Mucosa of descending colon (tissue), 3 donors: ENCODE measurements around the gene BACH1. TPM values are rescaled to one million over a fixed set of nuclear protein-coding genes. Genes with fewer than 3 reads are reported as not detected.

Experiments
- ATAC-seq: fragments of 200-7000 bp; cut with Tn5 transposase; one replicate; pipeline ENCODE4 v1.9.1; 2020; ENCODE audit warnings: mild to moderate bottlenecking, moderate library complexity
- DNase-seq, 3 donors: peaks; one replicate each; pipeline ENCODE4 v3.0.0-alpha.2; 2020
- H3K36me3 ChIP-seq: fragments of 200-600 bp; one replicate; pipeline ENCODE4 v1.8.0; 2021; ENCODE audit warnings: low read depth, mild to moderate bottlenecking
- H3K4me1 ChIP-seq: fragments of 200-600 bp; one replicate; pipeline ENCODE4 v1.8.0; 2021; ENCODE audit warnings: low read depth, mild to moderate bottlenecking
- H3K4me3 ChIP-seq: fragments of 200-600 bp; one replicate; pipeline ENCODE4 v1.8.0; 2021; ENCODE audit warnings: mild to moderate bottlenecking
- H3K9me3 ChIP-seq: fragments of 200-600 bp; one replicate; pipeline ENCODE4 v1.8.0; 2021; ENCODE audit warnings: mild to moderate bottlenecking
- intact Hi-C, 2 donors: fragments of 100-400 bp; cut with DNase I in 1 of 2; cut with micrococcal nuclease in 1 of 2; formaldehyde crosslinking; loops; one replicate each; pipeline versions ENCODE4 v1.11.0 to v1.11.1; 2022; cut with DNase I, micrococcal nuclease
- total RNA-seq, 3 donors: library from RNA; stranded (reverse); fragmentation: NEBNext Ultra II Directional in 2 of 3; extraction: Animal tissue kit (Norgen Biotek cat#: 25700) in 2 of 3; gene quantifications; one replicate each; pipeline versions ENCODE4 v1.2.1 to v1.2.4, GENCODE V29; 2021 to 2023
- TF ChIP-seq, protein P1 (sequence below): fragments of 200-600 bp; IDR thresholded peaks from one replicate; pipeline ENCODE4 v1.8.0; 2022; ENCODE audit warnings: antibody characterized with exemption, mild to moderate bottlenecking
- donor health status: DM: no; HTN: no; CAD: no; lungs with moderate emphysema.
- donor health status: DM: no; HTN: no; CAD: no.
- donor health status: DM: no; HTN: yes; CAD: no.

The BACH1 gene
- total RNA-seq, 3 donors from 2014 or later = 54.0 to 107 (median 57.2) TPM

DNA sequence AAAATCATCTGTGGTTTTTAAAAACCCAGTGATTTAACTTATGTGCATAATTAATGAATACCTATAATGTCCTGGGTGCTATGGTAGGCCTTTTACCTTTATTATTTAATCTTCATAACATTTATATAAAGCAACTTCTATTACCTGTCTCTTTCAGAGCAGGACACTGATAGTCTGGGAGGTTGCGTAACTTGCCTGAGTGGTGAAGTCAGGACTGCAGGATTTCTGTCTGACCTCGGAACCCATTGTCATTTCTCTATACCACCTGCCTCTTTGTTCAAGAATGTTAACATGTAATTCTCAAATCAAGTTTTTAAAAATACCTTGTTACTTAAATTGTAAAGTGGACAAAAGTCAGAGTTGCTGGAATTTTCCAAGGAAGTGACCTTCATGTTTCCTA is 41.0 kb upstream of the BACH1 start:
- H3K36me3 ChIP-seq = no peaks in the 10 kb centered on the region
- peaks cover 9% of the 10 kb centered on the region for H3K9me3 ChIP-seq
- H3K4me3 ChIP-seq = no peak overlapping the region
- TF ChIP-seq, protein P1, sequence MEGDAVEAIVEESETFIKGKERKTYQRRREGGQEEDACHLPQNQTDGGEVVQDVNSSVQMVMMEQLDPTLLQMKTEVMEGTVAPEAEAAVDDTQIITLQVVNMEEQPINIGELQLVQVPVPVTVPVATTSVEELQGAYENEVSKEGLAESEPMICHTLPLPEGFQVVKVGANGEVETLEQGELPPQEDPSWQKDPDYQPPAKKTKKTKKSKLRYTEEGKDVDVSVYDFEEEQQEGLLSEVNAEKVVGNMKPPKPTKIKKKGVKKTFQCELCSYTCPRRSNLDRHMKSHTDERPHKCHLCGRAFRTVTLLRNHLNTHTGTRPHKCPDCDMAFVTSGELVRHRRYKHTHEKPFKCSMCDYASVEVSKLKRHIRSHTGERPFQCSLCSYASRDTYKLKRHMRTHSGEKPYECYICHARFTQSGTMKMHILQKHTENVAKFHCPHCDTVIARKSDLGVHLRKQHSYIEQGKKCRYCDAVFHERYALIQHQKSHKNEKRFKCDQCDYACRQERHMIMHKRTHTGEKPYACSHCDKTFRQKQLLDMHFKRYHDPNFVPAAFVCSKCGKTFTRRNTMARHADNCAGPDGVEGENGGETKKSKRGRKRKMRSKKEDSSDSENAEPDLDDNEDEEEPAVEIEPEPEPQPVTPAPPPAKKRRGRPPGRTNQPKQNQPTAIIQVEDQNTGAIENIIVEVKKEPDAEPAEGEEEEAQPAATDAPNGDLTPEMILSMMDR = no peak
- intact Hi-C loops = no loop called here
- ATAC-seq = no peak
- DNase-seq = no peak
- no peaks in the 10 kb centered on the region for H3K4me1 ChIP-seq

DNA sequence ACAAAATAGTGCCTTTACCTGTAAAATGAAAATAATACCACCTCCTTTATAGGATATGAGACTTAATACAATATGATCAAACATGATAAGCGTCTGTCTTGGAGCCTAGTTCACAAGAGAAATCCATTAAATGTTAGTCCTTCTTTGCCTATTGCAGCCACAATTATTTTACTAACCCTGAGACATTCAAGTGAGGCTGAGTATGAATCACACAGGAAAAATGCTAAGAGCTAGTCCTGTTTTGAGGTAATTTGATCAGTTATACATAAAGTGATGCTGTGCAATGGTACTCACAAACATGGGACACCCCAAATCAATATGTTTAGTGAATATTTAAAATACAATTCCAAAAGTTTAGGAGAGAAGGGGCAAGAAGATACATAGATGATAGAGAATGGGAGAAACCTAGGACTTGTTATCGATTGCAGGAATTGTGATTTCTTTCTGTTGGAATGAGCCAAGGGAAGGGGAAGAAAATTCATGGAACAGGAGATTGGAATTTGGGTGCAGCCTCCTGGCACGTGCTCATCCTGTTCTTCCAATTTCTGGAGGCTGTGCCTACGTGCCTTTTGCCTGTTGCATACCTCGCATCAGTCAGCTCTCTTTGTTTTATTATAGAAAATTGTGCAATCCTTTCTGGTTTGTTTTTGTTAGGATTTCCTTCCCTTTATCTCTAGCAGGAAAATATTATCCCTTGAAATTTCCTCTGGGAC is 39.9 kb upstream of the BACH1 start:
- no peak for ATAC-seq
- no peaks in the 10 kb centered on the region for H3K4me1 ChIP-seq
- TF ChIP-seq, protein P1 = no peak
- no peak overlapping the region for H3K4me3 ChIP-seq
- no peak for DNase-seq
- peaks cover 4% of the 10 kb centered on the region for H3K9me3 ChIP-seq
- intact Hi-C loops = no loop called here
- H3K36me3 ChIP-seq = no peaks in the 10 kb centered on the region

DNA sequence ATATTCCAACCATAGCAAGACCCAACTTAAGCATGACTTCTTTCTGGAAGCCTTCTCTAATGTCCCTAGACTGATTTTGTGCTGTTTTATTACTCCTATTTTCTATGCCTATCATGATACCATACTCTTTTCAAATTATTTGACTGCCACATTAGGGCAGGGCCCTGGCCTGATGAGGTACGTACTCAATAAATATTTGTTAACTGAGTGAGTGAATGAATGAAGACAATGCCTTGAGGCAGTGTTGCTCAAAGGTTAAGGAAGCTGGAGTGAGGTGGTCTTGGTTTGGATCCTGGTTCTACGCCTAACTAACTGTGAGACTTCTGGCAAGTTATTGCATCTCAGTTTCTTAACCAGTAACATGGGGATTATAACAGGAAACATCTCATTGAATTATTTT is 38.3 kb upstream of the BACH1 start:
- no peaks in the 10 kb centered on the region for H3K36me3 ChIP-seq
- H3K4me3 ChIP-seq = no peak overlapping the region
- DNase-seq (no peak), ATAC-seq (no peak)
- no peaks in the 10 kb centered on the region for H3K9me3 ChIP-seq
- intact Hi-C loops = no loop called here
- TF ChIP-seq, protein P1 = no peak
- H3K4me1 ChIP-seq = no peaks in the 10 kb centered on the region

DNA sequence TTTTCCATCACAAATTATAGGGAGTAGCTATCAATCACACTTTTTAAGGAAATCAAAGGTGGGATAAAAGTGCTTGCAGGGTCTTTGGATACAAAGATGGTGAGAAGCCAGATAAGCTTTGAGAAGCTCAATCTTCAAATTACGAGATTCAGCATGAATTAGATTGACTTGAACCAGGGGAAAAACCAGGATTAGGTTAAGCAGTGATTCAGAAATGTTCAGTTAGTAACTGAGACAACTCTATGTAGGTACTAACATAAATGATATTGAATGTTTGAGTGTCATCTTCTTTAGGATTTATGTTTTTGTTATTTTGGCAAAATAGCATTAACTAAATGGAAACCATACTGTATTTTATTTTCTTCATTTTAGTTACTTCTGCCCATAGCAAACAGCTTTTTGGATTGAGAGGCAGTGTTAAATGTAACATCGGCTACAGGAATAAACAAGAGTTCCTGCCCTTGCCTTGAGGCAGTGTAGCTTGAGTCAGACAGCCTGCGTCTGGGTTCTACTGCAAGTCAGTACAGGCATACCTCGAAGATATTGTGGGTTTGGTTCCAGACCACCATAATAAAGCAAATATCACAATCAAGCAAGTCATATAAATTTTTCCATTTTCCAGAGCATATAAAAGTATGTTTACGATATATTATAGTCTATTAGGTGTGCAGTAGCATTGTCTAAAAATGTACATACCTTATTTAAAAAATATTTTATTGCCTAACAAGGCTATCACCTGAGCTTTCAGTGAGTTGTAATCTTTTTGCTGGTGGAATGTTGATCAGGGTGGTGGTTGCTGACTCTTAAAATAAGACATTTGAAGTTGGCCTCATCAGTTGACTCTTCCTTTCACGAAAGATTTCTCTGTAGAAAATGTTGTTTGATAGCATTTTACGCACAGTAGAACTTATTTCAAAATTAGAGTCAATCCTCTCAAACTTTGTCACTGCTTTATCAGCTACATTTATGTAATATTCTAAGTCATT is 36.9 kb upstream of the BACH1 start:
- no peak for DNase-seq
- intact Hi-C loops = no loop called here

DNA sequence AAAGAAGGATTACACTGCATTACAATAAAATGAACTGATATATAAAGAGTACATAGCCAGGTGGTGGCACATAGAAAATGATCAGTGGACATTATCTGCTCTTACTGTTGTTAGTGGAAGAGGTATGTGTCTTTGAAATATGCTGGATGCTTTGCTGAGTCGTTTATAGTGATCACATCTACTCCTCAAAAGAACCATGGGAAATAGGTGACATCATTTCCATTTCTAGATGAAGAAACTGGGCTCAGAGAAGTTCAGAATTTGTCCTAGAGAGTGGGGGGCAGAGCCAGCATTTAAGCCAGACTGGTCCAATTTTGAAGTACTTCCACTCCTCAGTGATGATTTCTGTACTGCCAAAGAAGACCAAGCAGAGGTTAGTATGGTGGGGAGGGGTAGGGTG is 34.0 kb upstream of the BACH1 start:
- H3K9me3 ChIP-seq = no peaks in the 10 kb centered on the region
- no peak for ATAC-seq
- TF ChIP-seq, protein P1 = no peak
- no peak for DNase-seq
- no peaks in the 10 kb centered on the region for H3K4me1 ChIP-seq
- H3K36me3 ChIP-seq = no peaks in the 10 kb centered on the region
- intact Hi-C loops = no loop called here
- no peak overlapping the region for H3K4me3 ChIP-seq

More for the DNA sequence above, 36.9 kb upstream of the BACH1 start:
- Histone ChIP-seq H3K4me3 (no peak overlapping the region), H3K4me1 (no peaks in the 10 kb centered on the region), H3K36me3 (no peaks in the 10 kb centered on the region), H3K9me3 (no peaks in the 10 kb centered on the region)
- no peak for ATAC-seq
- TF ChIP-seq, protein P1 = no peak
